HCT116 (cell line): ENCODE results near the gene TUBA8. TPM values are rescaled to one million over a fixed set of nuclear protein-coding genes. Genes with fewer than 3 reads are reported as not detected.

Experiments
- ATAC-seq: fragments of 200-7000 bp; cut with Tn5 transposase; 2 replicates; pipeline ENCODE4 v1.9.1; 2020; ENCODE audit warnings: mild to moderate bottlenecking, moderate library complexity
- BruUV-seq: library from RNA; stranded (reverse); fragments of 400-500 nt; replicated peaks from 2 replicates; lab custom pipeline; 2021; lab: Mats Ljungman, UMichigan
- CTCF ChIA-PET: fragments of 300-600 bp; sonication (Branson Sonifier 250); formaldehyde crosslinking; loops from one replicate; lab custom pipeline; 2021; ENCODE audit warnings: antibody characterized with exemption; lab: Charles Lee
- POLR2A ChIA-PET: fragments of 300-600, 350-600 bp; sonication (Branson Sonifier 250); formaldehyde crosslinking; loops from one replicate; lab custom pipeline; 2021; ENCODE audit warnings: antibody characterized with exemption; lab: Charles Lee
- RAD21 ChIA-PET, 2 experiments: fragments of 300-600 bp; sonication (Branson Sonifier 250); formaldehyde crosslinking; loops; one replicate each; lab custom pipeline; 2023; ENCODE audit warnings: low total read pairs in 2 of 2; ENCODE audit not compliant: uncharacterized antibody in 2 of 2, unreplicated experiment in 2 of 2, low non-redundant PET in 1 of 2; lab: Charles Lee
- DNase-seq: peaks from one replicate; pipeline ENCODE4 v3.0.0-alpha.2; 2010; ENCODE audit warnings: low read depth, low spot score
- H2AFZ ChIP-seq: fragments of 200-600 bp; shearing (Covaris generic), sonication (generic); 2 replicates; pipeline ENCODE4 v1.6.1; 2017; ENCODE audit warnings: low read depth, mixed run types, mixed read lengths, antibody characterized with exemption, low read length; ENCODE audit not compliant: poor library complexity, severe bottlenecking
- H3K27ac ChIP-seq: 2 replicates; pipeline ENCODE4 v1.5.1; 2012; ENCODE audit warnings: low read depth, low read length
- H3K27me3 ChIP-seq: fragments of 200-600 bp; sonication (generic); 2 replicates; pipeline ENCODE4 v1.6.1; 2016; ENCODE audit warnings: mixed run types, low read length, mixed read lengths; ENCODE audit not compliant: insufficient read depth
- H3K36me3 ChIP-seq, 2 experiments: fragments of 200-500 bp in 1 of 2; fragments of 200-600 bp in 1 of 2; sonication (Bioruptor generic) in 1 of 2; sonication (generic) in 1 of 2; 2 replicates each; pipeline versions ENCODE4 v1.5.1 to v1.6.1; 2014 to 2016; ENCODE audit warnings: low read length in 2 of 2, inconsistent platforms in 1 of 2, mixed read lengths in 1 of 2, mixed run types in 1 of 2; ENCODE audit not compliant: insufficient read depth in 2 of 2, control insufficient read depth in 1 of 2
- H3K4me1 ChIP-seq, 2 experiments: fragments of 200-600 bp in 1 of 2; sonication (generic) in 1 of 2; 2 replicates each; pipeline versions ENCODE4 v1.5.1 to v1.6.1; 2012 to 2017; ENCODE audit warnings: low read length in 2 of 2, inconsistent platforms in 1 of 2, mild to moderate bottlenecking in 1 of 2, mixed read lengths in 1 of 2, mixed run types in 1 of 2, moderate library complexity in 1 of 2; ENCODE audit not compliant: insufficient read depth in 2 of 2, control insufficient read depth in 1 of 2
- H3K4me2 ChIP-seq: fragments of 200-600 bp; sonication (generic); 2 replicates; pipeline ENCODE4 v1.6.1; 2017; ENCODE audit warnings: mixed run types, low read length, mixed read lengths
- H3K4me3 ChIP-seq, 2 experiments: fragments of 200-600 bp in 1 of 2; sonication (generic) in 1 of 2; replicated peaks in 1 of 2; 2 replicates each; pipeline ENCODE4 v1.5.1; 2011 to 2016; ENCODE audit warnings: low read length in 2 of 2, control low read depth in 1 of 2, low read depth in 1 of 2, mild to moderate bottlenecking in 1 of 2, mixed read lengths in 1 of 2, mixed run types in 1 of 2
- H3K79me2 ChIP-seq: fragments of 200-600 bp; sonication (generic); 2 replicates; pipeline ENCODE4 v1.6.1; 2017; ENCODE audit warnings: mild to moderate bottlenecking, mixed run types, low read length, moderate library complexity, mixed read lengths; ENCODE audit not compliant: insufficient read depth
- H3K9ac ChIP-seq: fragments of 200-600 bp; sonication (generic); 2 replicates; pipeline ENCODE4 v1.6.1; 2016; ENCODE audit warnings: low read length, mixed read lengths
- H3K9me2 ChIP-seq: fragments of 200-600 bp; sonication (generic), shearing (Covaris generic); 2 replicates; pipeline ENCODE4 v1.6.1; 2017; ENCODE audit warnings: mixed run types, mild to moderate bottlenecking, moderate library complexity; ENCODE audit not compliant: insufficient read depth
- H3K9me3 ChIP-seq, 2 experiments: fragments of 200-500 bp in 1 of 2; fragments of 200-600 bp in 1 of 2; sonication (Bioruptor generic) in 1 of 2; sonication (generic) in 1 of 2; 2 replicates each; pipeline ENCODE4 v1.6.1; 2014 to 2017; ENCODE audit warnings: low read length in 2 of 2, mixed read lengths in 2 of 2, inconsistent platforms in 1 of 2, low read depth in 1 of 2, mild to moderate bottlenecking in 1 of 2, mixed run types in 1 of 2, moderate library complexity in 1 of 2; ENCODE audit not compliant: control insufficient read depth in 1 of 2, insufficient read depth in 1 of 2
- H4K20me1 ChIP-seq: fragments of 200-600 bp; sonication (generic), shearing (Covaris generic); 2 replicates; pipeline ENCODE4 v1.6.1; 2017; ENCODE audit warnings: mixed run types, mild to moderate bottlenecking, moderate library complexity; ENCODE audit not compliant: insufficient read depth
- CBX3 ChIP-seq: IDR thresholded peaks from 2 replicates; pipeline ENCODE4 v1.6.1; 2012; ENCODE audit warnings: low read depth
- CEBPB ChIP-seq: IDR thresholded peaks from 2 replicates; pipeline ENCODE4 v1.6.1; 2012; ENCODE audit warnings: low read depth
- EGR1 ChIP-seq: IDR thresholded peaks from 2 replicates; pipeline ENCODE4 v1.6.1; 2012; ENCODE audit warnings: low read depth
- ELF1 ChIP-seq: IDR thresholded peaks from 2 replicates; pipeline ENCODE4 v1.6.1; 2012; ENCODE audit warnings: low read depth, borderline replicate concordance
- EZH2 ChIP-seq: fragments of 200-600 bp; sonication (generic); IDR thresholded peaks from 2 replicates; pipeline ENCODE4 v1.6.1; 2017; ENCODE audit warnings: antibody characterized with exemption, mixed run types
- EZH2phosphoT487 ChIP-seq: fragments of 200-600 bp; IDR thresholded peaks from 2 replicates; pipeline ENCODE4 v1.6.1; 2018; ENCODE audit warnings: antibody characterized with exemption, borderline replicate concordance
- FOSL1 ChIP-seq: IDR thresholded peaks from 2 replicates; pipeline ENCODE4 v1.6.1; 2012; ENCODE audit warnings: low read depth
- JUND ChIP-seq: IDR thresholded peaks from 2 replicates; pipeline ENCODE4 v1.6.1; 2012
- POLR2A ChIP-seq: IDR thresholded peaks from 2 replicates; pipeline ENCODE4 v1.7.0; 2011; ENCODE audit warnings: borderline replicate concordance; ENCODE audit not compliant: insufficient read depth, insufficient read length; ENCODE audit errors: extremely low read depth
- POLR2AphosphoS5 ChIP-seq: IDR thresholded peaks from 2 replicates; pipeline ENCODE4 v1.6.1; 2011; ENCODE audit warnings: mild to moderate bottlenecking, low read depth, low read length, moderate library complexity
- RAD21 ChIP-seq: IDR thresholded peaks from 2 replicates; pipeline ENCODE4 v1.6.1; 2012; ENCODE audit warnings: low read depth, mild to moderate bottlenecking
- REST ChIP-seq: IDR thresholded peaks from 2 replicates; pipeline ENCODE4 v1.6.1; 2012; ENCODE audit warnings: low read depth
- SIN3A ChIP-seq: IDR thresholded peaks from 2 replicates; pipeline ENCODE4 v1.6.1; 2012; ENCODE audit warnings: low read depth
- SP1 ChIP-seq: IDR thresholded peaks from 2 replicates; pipeline ENCODE4 v1.6.1; 2012; ENCODE audit warnings: low read depth
- TCF7L2 ChIP-seq: IDR thresholded peaks from 2 replicates; pipeline ENCODE4 v1.7.0; 2011; ENCODE audit warnings: borderline replicate concordance, inconsistent platforms; ENCODE audit not compliant: insufficient read depth, insufficient read length; ENCODE audit errors: extremely low read depth
- ZBTB33 ChIP-seq: IDR thresholded peaks from 2 replicates; pipeline ENCODE4 v1.6.1; 2011; ENCODE audit warnings: mild to moderate bottlenecking, low read length, moderate library complexity; ENCODE audit not compliant: insufficient replicate concordance; ENCODE audit errors: extremely low read depth
- ZFX ChIP-seq: fragments of 450-650 bp; IDR thresholded peaks from 2 replicates; pipeline ENCODE4 v1.6.1; 2017
- ZNF274 ChIP-seq: fragments of 200-500 bp; sonication (Bioruptor generic); IDR thresholded peaks from 2 replicates; pipeline ENCODE4 v1.6.1; 2014; ENCODE audit warnings: mild to moderate bottlenecking, low read depth, low read length, inconsistent platforms
- intact Hi-C: fragments of 100-400 bp; cut with micrococcal nuclease; formaldehyde crosslinking; loops from 2 replicates; pipeline ENCODE4 v1.10.0; 2022
- total RNA-seq: library from RNA; stranded (reverse); gene quantifications from one replicate; pipeline ENCODE4 v1.2.1, GENCODE V29; 2021; ENCODE audit not compliant: unreplicated experiment

The TUBA8 gene
- total RNA-seq, 1 experiment from 2014 or later: 2.3 TPM

GRCh38 chr22:18116634-18117033 is 6.0 kb downstream of the TUBA8 start:
- H2AFZ ChIP-seq: no peak overlapping the region
- intact Hi-C loops: no loop called here
- CTCF ChIA-PET: no interaction called here
- ATAC-seq (no peak), DNase-seq (no peak)
- no peaks in the 10 kb centered on the region for H3K27me3 ChIP-seq
- no peak overlapping the region for H3K9ac ChIP-seq
- H3K27ac ChIP-seq: no peak overlapping the region
- no peaks in the 10 kb centered on the region for H3K79me2 ChIP-seq
- H3K4me1 ChIP-seq: no peaks in the 10 kb centered on the region
- BruUV-seq: no TSS peak
- H3K4me3 ChIP-seq: no peak overlapping the region
- no peaks in the 10 kb centered on the region for H3K9me2 ChIP-seq
- RAD21 ChIA-PET: no interaction called here
- no peaks in the 10 kb centered on the region for H3K9me3 ChIP-seq
- no peaks in the 10 kb centered on the region for H3K36me3 ChIP-seq
- TF ChIP-seq ZNF274: no peak
- POLR2A ChIA-PET: no interaction called here
- H3K4me2 ChIP-seq: no peak overlapping the region
- H4K20me1 ChIP-seq: no peaks in the 10 kb centered on the region

- no peaks in the 10 kb centered on the region for H3K4me1 ChIP-seq
- no peak overlapping the region for H2AFZ ChIP-seq
- no peaks in the 10 kb centered on the region for H3K36me3 ChIP-seq
- ChIA-PET CTCF (no interaction called here), RAD21 (no interaction called here), POLR2A (no interaction called here)
- intact Hi-C loops: no loop called here
- H3K27ac ChIP-seq: no peak overlapping the region
- H3K4me3 ChIP-seq: no peak overlapping the region
- DNase-seq (no peak), ATAC-seq (no peak)
- no peaks in the 10 kb centered on the region for H3K9me3 ChIP-seq
- no peaks in the 10 kb centered on the region for H3K9me2 ChIP-seq
- no peak overlapping the region for H3K4me2 ChIP-seq
- H3K27me3 ChIP-seq: no peaks in the 10 kb centered on the region
- no peaks in the 10 kb centered on the region for H4K20me1 ChIP-seq
- no peak overlapping the region for H3K9ac ChIP-seq
- no peaks in the 10 kb centered on the region for H3K79me2 ChIP-seq
- BruUV-seq: no TSS peak
- no peak for TF ChIP-seq EGR1
- TF ChIP-seq EZH2phosphoT487: no peak
- TF ChIP-seq ZBTB33: no peak
- no peak for TF ChIP-seq CEBPB
- TF ChIP-seq SIN3A: no peak
- no peak for TF ChIP-seq CBX3
- TF ChIP-seq ZFX: no peak
- no peak for TF ChIP-seq ELF1
- no peak for TF ChIP-seq POLR2A
- TF ChIP-seq FOSL1: no peak
- no peak for TF ChIP-seq POLR2AphosphoS5
- no peak for TF ChIP-seq TCF7L2
- no peak for TF ChIP-seq JUND
- no peak for TF ChIP-seq SP1
- TF ChIP-seq RAD21: no peak
- no peak for TF ChIP-seq REST
- TF ChIP-seq EZH2: no peak
These were observed 7.8 kb downstream of the TUBA8 start for GRCh38 chr22:18118345-18118915.
